Measurements from ENCODE around the gene DOCK9.
A peak's percentile ranks its signal among the peaks of the same experiment; 100 is the strongest.

DOCK9 gene

DNA sequence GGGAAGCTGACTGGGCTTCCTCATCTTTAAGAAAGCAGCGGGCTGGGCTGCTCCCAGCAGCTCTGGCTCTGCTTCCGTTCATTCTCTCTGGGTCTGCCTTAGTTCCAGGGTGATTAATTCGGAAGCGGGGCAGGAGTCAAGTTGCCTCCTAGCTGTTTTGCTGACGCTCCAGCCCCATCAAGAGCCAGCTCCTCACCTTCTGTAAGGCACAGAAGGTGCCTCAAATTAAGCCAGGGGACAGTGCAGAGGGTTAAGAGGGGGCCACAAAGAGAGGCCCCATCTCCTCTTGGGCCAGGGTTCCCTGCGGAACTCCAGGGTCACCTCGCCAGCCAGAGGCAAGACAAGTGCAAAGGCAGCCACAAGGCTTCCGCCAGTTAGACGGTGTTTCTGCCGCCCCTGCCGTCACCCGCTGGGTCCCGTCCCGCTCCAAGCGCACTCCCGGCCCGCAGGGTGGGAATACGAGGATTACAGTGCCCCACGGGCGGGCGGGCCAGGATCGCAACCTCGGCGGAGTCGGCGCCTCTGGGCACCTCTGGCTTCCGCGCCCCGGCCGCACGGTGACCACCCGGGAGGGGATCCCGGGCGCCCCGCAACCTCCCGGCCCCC is 225.9 kb downstream of the DOCK9 start:
- H3K9me3 ChIP-seq (ENCODE audit: severe bottlenecking), result peaks cover 18% of the 10 kb centered on the region
- DNase-seq, result peak; percentile 35
- peaks cover 18% of the 10 kb centered on the region for H3K27me3 ChIP-seq (ENCODE audit: insufficient read depth, low read depth, severe bottlenecking)
- H3K4me3 ChIP-seq (ENCODE audit: low read depth, low read length), result peak overlapping the region; percentile 42
- TF ChIP-seq, protein P1, sequence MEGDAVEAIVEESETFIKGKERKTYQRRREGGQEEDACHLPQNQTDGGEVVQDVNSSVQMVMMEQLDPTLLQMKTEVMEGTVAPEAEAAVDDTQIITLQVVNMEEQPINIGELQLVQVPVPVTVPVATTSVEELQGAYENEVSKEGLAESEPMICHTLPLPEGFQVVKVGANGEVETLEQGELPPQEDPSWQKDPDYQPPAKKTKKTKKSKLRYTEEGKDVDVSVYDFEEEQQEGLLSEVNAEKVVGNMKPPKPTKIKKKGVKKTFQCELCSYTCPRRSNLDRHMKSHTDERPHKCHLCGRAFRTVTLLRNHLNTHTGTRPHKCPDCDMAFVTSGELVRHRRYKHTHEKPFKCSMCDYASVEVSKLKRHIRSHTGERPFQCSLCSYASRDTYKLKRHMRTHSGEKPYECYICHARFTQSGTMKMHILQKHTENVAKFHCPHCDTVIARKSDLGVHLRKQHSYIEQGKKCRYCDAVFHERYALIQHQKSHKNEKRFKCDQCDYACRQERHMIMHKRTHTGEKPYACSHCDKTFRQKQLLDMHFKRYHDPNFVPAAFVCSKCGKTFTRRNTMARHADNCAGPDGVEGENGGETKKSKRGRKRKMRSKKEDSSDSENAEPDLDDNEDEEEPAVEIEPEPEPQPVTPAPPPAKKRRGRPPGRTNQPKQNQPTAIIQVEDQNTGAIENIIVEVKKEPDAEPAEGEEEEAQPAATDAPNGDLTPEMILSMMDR (IDR thresholded peaks at IDR 0.05; ENCODE audit: low read depth, low read length), result no peak
- H3K36me3 ChIP-seq, result no peaks in the 10 kb centered on the region
- H3K27ac ChIP-seq, result no peak overlapping the region

DNA sequence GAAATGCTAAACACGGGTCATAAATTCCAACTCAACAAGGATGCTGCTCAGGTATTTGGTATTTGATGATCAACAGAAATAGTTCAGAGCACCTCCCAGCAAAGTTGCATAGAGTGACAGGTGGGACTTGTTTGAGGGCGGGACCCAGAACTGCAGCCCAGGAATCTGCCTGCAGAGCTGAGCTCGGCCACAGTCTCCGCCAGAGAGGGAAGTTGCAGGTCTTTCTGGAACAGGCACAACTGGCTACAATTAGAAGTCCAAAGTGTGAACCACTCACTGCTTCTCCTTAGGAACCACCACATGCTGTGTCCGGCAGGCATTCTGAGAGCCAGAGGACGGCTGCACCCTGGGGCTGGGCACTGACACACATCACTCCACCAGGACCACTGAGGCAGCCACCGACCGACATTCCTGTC is 226.5 kb downstream of the DOCK9 start:
- Histone ChIP-seq H3K27ac (no peak overlapping the region), H3K27me3 (ENCODE audit: insufficient read depth, low read depth, severe bottlenecking) (peaks cover 18% of the 10 kb centered on the region), H3K36me3 (no peaks in the 10 kb centered on the region), H3K4me3 (ENCODE audit: low read depth, low read length) (no peak overlapping the region), H3K9me3 (ENCODE audit: severe bottlenecking) (peaks cover 18% of the 10 kb centered on the region)
- no peak for DNase-seq
- TF ChIP-seq, protein P1 (IDR thresholded peaks at IDR 0.05; ENCODE audit: low read depth, low read length), result peak; percentile 33; the same call in 1 of the 2 replicates

DNA sequence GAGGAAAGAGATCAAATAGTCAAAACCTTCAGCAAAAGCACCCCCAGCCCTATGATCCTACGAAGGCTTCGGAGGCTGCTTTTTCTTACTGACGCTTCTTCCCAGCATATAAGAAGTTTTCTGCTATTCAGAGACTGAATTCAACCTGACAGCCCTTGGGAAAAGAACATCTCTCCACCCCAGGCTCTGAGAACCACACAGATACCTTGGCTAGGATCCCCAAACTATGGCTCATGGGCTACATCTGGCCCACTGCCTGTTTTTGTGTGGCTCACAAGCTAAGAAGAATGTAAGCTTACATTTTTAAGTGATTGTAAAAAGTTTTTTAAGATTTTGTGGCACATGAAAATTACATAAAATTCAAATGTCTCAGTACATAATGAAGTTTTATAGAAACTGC is 228.4 kb downstream of the DOCK9 start:
- Histone ChIP-seq H3K36me3 (no peaks in the 10 kb centered on the region), H3K27me3 (ENCODE audit: insufficient read depth, low read depth, severe bottlenecking) (peaks cover 18% of the 10 kb centered on the region), H3K27ac (no peak overlapping the region), H3K9me3 (ENCODE audit: severe bottlenecking) (peaks cover 22% of the 10 kb centered on the region), H3K4me3 (ENCODE audit: low read depth, low read length) (no peak overlapping the region)
- TF ChIP-seq, protein P1 (IDR thresholded peaks at IDR 0.05; ENCODE audit: low read depth, low read length), result no peak
- DNase-seq, result no peak

DNA sequence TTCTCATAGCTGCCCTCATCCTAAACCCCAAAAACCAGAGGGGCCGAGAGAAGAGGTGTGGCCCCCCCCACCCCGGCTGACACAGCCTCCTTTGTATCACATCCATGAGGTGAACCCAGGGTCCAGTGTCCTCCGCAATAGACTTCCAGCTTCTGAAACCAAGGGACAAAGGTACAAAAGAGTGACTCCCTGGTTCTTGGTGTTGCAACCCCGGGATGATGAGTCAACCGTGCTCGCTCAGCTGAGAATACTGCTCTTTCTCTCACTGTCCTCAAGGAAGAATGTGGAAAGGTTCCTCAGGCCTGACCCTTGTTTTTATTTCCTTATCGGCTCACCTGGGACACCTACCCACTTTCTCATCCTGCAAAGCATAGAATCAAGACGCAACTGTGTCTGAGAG is 230.9 kb downstream of the DOCK9 start:
- TF ChIP-seq, protein P1 (IDR thresholded peaks at IDR 0.05; ENCODE audit: low read depth, low read length), result no peak
- H3K27ac ChIP-seq, result no peak overlapping the region
- DNase-seq, result no peak
- no peaks in the 10 kb centered on the region for H3K36me3 ChIP-seq
- H3K9me3 ChIP-seq (ENCODE audit: severe bottlenecking), result peaks cover 5% of the 10 kb centered on the region
- peaks cover 5% of the 10 kb centered on the region for H3K27me3 ChIP-seq (ENCODE audit: insufficient read depth, low read depth, severe bottlenecking)
- no peak overlapping the region for H3K4me3 ChIP-seq (ENCODE audit: low read depth, low read length)
